ENCODE results near the gene ZMIZ1.

Gene ZMIZ1

DNA sequence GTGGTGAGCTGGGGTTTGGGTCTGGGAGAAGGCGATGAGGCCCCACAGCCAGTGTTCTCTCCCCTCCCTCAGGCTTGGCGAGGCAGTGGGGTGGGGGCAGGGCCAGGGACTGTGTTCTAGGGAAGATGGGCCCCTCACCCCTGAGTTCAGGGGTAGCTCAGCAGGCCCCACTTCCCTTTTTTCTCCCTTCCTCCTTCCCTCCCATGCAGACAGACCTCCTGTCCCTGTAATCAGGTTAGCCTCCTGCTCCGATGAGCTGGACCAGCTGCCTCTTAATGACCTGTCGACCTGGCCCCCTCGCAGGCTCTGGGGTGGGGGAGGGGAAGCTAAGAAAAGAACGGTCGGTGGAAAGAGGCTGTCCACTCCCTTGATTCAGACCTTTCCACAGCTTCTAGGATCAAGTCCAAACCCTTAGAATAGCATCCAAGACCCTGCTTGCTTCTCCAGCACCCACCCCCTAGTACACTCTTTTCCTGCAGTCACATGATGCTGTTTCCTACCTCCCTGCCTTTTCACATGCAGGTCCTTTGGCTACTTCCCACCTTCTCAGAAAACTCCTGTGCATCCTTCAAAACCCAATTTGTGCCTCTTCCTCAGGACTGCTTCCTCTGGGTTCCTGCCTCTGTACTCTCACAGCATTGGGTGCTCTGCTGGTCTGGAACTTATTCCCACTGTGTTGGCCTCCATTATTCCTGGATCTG is 64.1 kb downstream of the ZMIZ1 start:
- TF ChIP-seq, protein P1, sequence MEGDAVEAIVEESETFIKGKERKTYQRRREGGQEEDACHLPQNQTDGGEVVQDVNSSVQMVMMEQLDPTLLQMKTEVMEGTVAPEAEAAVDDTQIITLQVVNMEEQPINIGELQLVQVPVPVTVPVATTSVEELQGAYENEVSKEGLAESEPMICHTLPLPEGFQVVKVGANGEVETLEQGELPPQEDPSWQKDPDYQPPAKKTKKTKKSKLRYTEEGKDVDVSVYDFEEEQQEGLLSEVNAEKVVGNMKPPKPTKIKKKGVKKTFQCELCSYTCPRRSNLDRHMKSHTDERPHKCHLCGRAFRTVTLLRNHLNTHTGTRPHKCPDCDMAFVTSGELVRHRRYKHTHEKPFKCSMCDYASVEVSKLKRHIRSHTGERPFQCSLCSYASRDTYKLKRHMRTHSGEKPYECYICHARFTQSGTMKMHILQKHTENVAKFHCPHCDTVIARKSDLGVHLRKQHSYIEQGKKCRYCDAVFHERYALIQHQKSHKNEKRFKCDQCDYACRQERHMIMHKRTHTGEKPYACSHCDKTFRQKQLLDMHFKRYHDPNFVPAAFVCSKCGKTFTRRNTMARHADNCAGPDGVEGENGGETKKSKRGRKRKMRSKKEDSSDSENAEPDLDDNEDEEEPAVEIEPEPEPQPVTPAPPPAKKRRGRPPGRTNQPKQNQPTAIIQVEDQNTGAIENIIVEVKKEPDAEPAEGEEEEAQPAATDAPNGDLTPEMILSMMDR (IDR thresholded peaks at IDR 0.05): no peak

DNA sequence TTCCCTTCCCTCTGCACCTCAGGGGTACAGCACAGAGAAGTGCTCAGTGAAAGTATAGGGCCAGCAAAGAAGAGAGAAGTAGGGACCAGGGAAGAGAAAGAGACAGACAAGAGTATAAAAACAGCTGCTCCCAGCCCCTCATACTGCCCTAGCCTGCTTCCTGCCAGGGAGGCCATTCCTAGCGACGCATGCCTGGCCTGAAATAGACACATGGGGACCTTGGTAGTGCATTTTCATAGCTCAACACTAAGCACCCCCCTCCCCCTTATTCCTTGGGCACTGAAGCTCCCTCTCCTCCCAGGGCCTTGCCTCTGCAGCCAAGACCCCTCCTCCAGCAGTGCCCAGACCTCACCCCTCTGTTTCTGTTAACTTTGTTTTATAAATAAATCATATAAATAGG is 64.7 kb downstream of the ZMIZ1 start:
- TF ChIP-seq, protein P1 (IDR thresholded peaks at IDR 0.05): no peak

DNA sequence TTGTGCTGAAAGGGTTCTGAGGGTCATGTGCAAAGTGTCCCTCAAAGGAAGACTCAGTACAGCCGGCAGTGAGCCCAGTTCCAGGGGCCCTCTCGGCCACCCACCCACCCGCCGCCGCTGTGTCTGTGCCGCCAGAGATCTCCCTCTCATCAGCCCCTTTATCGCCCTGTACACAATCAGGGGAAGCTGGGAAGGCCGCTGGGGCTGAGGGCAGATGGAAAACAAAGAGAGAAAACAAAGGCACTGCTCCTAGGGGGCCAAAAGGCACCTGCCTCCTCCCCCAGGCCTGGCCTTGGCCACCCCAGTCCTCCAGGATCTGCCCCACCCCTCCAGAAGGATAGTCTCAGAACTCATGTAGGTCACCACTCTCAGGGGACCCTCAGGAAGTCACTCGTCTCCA is 67.0 kb downstream of the ZMIZ1 start:
- TF ChIP-seq, protein P1 (IDR thresholded peaks at IDR 0.05): no peak

GRCh38 chr10:79136236-79137005 is 67.7 kb downstream of the ZMIZ1 start:
- TF ChIP-seq, protein P1 (IDR thresholded peaks at IDR 0.05): no peak

- TF ChIP-seq, protein P1 (IDR thresholded peaks at IDR 0.05): no peak
Observed at GRCh38 chr10:79137300-79137756, 68.6 kb downstream of the ZMIZ1 start.

- TF ChIP-seq, protein P1 (IDR thresholded peaks at IDR 0.05): no peak
Observed at GRCh38 chr10:79137826-79138225, 69.1 kb downstream of the ZMIZ1 start.

GRCh38 chr10:79138449-79139123 is 69.8 kb downstream of the ZMIZ1 start:
- TF ChIP-seq, protein P1 (IDR thresholded peaks at IDR 0.05): no peak

Measured in LNCAP (cell line).